Lower leg skin (tissue), 3 donors: ENCODE results near the gene MFGE8.

Experiments
- POLR2A ChIP-seq, 2 donors: fragments of 450-650 bp; IDR thresholded peaks; one replicate each; pipeline ENCODE4 v1.6.1; 2016 to 2017; ENCODE audit warnings: antibody characterized with exemption in 2 of 2, mild to moderate bottlenecking in 1 of 2, moderate library complexity in 1 of 2
- TF ChIP-seq, protein P1 (sequence below), 3 donors: fragments of 450-650 bp; IDR thresholded peaks; one replicate each; pipeline ENCODE4 v1.5.1; 2016; ENCODE audit warnings: antibody characterized with exemption in 3 of 3, mild to moderate bottlenecking in 3 of 3, moderate library complexity in 2 of 3

DNA sequence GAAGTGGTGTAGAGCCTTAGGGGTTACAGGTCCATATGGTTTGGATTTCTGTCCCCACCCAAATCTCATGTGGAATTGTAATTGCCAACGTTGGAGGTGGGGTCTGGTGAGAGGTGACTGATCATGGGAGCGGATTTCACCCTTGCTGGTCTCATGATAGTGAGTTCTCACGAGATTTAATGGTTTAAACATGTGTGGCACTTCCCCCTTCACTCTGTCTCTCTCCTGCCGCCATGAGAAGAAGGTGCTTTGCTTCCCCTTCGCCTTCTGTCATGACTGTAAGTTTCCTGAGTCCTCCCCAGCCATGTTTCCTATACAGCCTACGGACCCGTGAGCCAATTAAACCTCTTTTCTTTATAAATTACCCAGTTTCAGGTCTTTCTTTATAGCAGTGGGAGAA lies 43.1 kb upstream of the MFGE8 start:
- TF ChIP-seq POLR2A (IDR thresholded peaks at IDR 0.05): no peak
- TF ChIP-seq, protein P1, sequence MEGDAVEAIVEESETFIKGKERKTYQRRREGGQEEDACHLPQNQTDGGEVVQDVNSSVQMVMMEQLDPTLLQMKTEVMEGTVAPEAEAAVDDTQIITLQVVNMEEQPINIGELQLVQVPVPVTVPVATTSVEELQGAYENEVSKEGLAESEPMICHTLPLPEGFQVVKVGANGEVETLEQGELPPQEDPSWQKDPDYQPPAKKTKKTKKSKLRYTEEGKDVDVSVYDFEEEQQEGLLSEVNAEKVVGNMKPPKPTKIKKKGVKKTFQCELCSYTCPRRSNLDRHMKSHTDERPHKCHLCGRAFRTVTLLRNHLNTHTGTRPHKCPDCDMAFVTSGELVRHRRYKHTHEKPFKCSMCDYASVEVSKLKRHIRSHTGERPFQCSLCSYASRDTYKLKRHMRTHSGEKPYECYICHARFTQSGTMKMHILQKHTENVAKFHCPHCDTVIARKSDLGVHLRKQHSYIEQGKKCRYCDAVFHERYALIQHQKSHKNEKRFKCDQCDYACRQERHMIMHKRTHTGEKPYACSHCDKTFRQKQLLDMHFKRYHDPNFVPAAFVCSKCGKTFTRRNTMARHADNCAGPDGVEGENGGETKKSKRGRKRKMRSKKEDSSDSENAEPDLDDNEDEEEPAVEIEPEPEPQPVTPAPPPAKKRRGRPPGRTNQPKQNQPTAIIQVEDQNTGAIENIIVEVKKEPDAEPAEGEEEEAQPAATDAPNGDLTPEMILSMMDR (IDR thresholded peaks at IDR 0.05): no peak
